Neural progenitor cell (in vitro differentiated cells): ENCODE data around the gene GRIN2A.

Experiments
- CTCF ChIP-seq: fragments of 200-600 bp; sonication (generic); IDR thresholded peaks from 2 replicates; pipeline ENCODE4 v1.5.1; 2017; ENCODE audit warnings: antibody characterized with exemption, mild to moderate bottlenecking
- EZH2 ChIP-seq: fragments of 200-600 bp; sonication (generic); IDR thresholded peaks from 2 replicates; pipeline ENCODE4 v1.6.1; 2017; ENCODE audit warnings: antibody characterized with exemption, mild to moderate bottlenecking, moderate library complexity

- TF ChIP-seq CTCF = no peak
- TF ChIP-seq EZH2 = no peak
Measured at GRCh38 chr16:9862327-9862726, 319.9 kb downstream of the GRIN2A start.
